Midbrain (tissue), 1 donor: ENCODE results near the gene PTBP1.
A peak's percentile ranks its signal among the peaks of the same experiment; 100 is the strongest.

ENCODE experiments used
- DNase-seq: peaks from one replicate; lab custom pipeline; 2025; lab: John Stamatoyannopoulos, UW

The PTBP1 gene

GRCh38 chr19:796692-797527 is at the start of gene PTBP1:
PTBP1 (plus strand) TSS chr19:797452; CDS start chr19:797498, 46 bp downstream.
- DNase-seq = peak; percentile 100

- no peak for DNase-seq
These were observed 49.0 kb upstream of the PTBP1 start for GRCh38 chr19:748274-748598.

GRCh38 chr19:749811-750210 is 47.4 kb upstream of the PTBP1 start:
- DNase-seq = no peak

GRCh38 chr19:750640-751423 is 46.4 kb upstream of the PTBP1 start, which contains the start of gene MISP:
MISP (plus strand) TSS chr19:751112; CDS start chr19:756947, 5,835 bp downstream.
- no peak for DNase-seq

- no peak for DNase-seq
These were observed 45.5 kb upstream of the PTBP1 start for GRCh38 chr19:751501-752341.

GRCh38 chr19:752652-753517 is 44.4 kb upstream of the PTBP1 start:
- no peak for DNase-seq

GRCh38 chr19:754530-754929 is 42.7 kb upstream of the PTBP1 start:
- no peak for DNase-seq

- DNase-seq = no peak
These were observed 42.2 kb upstream of the PTBP1 start for GRCh38 chr19:755063-755462.

- no peak for DNase-seq
These were observed 41.0 kb upstream of the PTBP1 start for GRCh38 chr19:756236-756635.

GRCh38 chr19:756821-757688 is 40.2 kb upstream of the PTBP1 start:
- DNase-seq = no peak

- no peak for DNase-seq
These were observed 39.2 kb upstream of the PTBP1 start for GRCh38 chr19:757811-758668.

GRCh38 chr19:763181-763580 is 34.1 kb upstream of the PTBP1 start:
- no peak for DNase-seq

GRCh38 chr19:763869-764268 is 33.4 kb upstream of the PTBP1 start:
- DNase-seq = no peak

- DNase-seq = no peak
These were observed 33.0 kb upstream of the PTBP1 start for GRCh38 chr19:764301-764700.

GRCh38 chr19:765179-765738 is 32.0 kb upstream of the PTBP1 start:
- DNase-seq = no peak

GRCh38 chr19:768424-768823 is 28.8 kb upstream of the PTBP1 start:
- no peak for DNase-seq

- DNase-seq = no peak
These were observed 27.6 kb upstream of the PTBP1 start for GRCh38 chr19:769616-770015.

- no peak for DNase-seq
These were observed 25.9 kb upstream of the PTBP1 start for GRCh38 chr19:771332-771785.

GRCh38 chr19:772063-772462 is 25.2 kb upstream of the PTBP1 start:
- no peak for DNase-seq
